Activated naive CD4-positive, alpha-beta T cell treated with anti-CD3 and anti-CD28 coated beads, Interleukin-2, amount 50 U/mL, for 24 hours (primary cell): ENCODE results near the gene GABARAPL2.
A peak's percentile ranks its signal among the peaks of the same experiment; 100 is the strongest.
"Not testable (repeated sequence)": the region's sequence is repeated elsewhere in the genome, so short reads cannot be mapped to it uniquely, and the experiment has no call there.

ENCODE experiments used
- H3K27ac Mint-ChIP-seq: one replicate; pipeline ENCODE4 v1.8.0; 2021; ENCODE audit warnings: mild to moderate bottlenecking, mixed read lengths
- H3K27me3 Mint-ChIP-seq: one replicate; pipeline ENCODE4 v1.8.0; 2021; ENCODE audit warnings: mixed read lengths
- H3K36me3 Mint-ChIP-seq: one replicate; pipeline ENCODE4 v1.8.0; 2021; ENCODE audit warnings: mixed read lengths
- H3K4me1 Mint-ChIP-seq: one replicate; pipeline ENCODE4 v1.8.0; 2021; ENCODE audit warnings: mixed read lengths
- H3K4me3 Mint-ChIP-seq: one replicate; pipeline ENCODE4 v1.8.0; 2021; ENCODE audit warnings: mild to moderate bottlenecking, mixed read lengths
- H3K9me3 Mint-ChIP-seq: one replicate; pipeline ENCODE4 v1.8.0; 2021; ENCODE audit warnings: mixed read lengths

GABARAPL2 gene, protein sequence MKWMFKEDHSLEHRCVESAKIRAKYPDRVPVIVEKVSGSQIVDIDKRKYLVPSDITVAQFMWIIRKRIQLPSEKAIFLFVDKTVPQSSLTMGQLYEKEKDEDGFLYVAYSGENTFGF

DNA sequence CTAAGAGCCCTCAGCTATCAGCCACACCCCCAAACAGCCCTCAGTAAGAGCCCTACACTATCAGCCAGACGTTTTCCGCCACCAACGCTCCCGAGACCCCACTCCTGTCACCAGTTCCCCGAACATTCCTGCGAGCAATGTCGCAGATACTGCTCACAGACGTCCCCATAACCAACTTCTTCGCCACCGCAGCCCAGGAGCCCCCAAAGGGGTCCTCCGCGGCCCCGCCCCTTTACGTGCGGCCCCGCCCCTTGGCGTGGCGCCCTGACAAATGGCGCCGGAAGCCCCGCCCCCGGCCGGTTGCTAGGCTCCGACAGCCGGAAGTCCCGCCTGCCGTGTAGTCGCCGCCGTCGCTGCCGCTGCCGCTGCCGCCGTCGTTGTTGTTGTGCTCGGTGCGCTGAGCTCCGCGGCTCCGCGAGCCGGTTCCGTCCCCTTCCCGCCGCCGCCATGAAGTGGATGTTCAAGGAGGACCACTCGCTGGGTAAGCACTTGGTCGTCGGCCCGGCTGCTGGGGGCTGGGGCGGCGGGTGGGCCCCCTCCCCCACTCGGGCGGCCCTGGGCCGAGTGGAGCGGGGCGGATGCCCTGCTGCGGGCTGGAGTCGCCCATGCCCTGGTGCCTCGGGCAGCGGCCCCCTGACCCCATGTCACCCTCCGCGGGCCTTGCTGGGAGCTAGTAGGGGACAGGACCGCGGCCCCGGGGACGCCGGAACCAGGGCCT, at the start of gene GABARAPL2:
GABARAPL2 (plus strand) TSS at position 340 of the 718 bp plus-strand sequence; CDS start at position 448, 108 bp downstream.
- Mint-ChIP-seq H3K9me3 (no peaks in the 10 kb centered on the region), H3K4me3 (peak within 1 kb of the TSS; percentile 95), H3K27ac (peak within 1 kb of the TSS; percentile 81), H3K4me1 (peaks cover 48% of the 10 kb centered on the region), H3K36me3 (no peaks in the 10 kb centered on the region), H3K27me3 (peaks cover 3% of the 10 kb centered on the region)

DNA sequence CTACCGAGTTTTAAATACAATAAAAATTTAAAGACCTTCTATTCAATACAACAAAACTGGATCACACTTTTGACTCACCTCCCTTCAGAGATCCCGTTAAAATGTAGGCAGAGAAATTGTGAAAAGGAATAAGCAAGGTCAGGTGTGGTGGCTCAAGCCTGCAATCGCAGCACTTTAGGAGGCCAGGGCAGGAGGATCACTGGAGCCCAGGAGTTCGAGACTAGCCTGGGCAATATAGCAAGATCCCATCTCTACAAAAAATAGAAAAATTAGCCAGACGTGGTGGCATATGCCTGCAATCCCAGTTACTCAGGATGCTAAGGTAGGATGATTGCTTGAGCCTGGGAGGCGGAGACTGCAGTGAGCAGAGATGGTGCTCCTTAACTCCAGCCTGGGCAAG, 47.0 kb upstream of the GABARAPL2 start:
- H3K4me1 Mint-ChIP-seq: peaks cover 4% of the 10 kb centered on the region
- no peaks in the 10 kb centered on the region for H3K36me3 Mint-ChIP-seq
- no peaks in the 10 kb centered on the region for H3K9me3 Mint-ChIP-seq
- H3K27ac Mint-ChIP-seq: no peak overlapping the region
- H3K27me3 Mint-ChIP-seq: no peaks in the 10 kb centered on the region
- H3K4me3 Mint-ChIP-seq: no peak overlapping the region

DNA sequence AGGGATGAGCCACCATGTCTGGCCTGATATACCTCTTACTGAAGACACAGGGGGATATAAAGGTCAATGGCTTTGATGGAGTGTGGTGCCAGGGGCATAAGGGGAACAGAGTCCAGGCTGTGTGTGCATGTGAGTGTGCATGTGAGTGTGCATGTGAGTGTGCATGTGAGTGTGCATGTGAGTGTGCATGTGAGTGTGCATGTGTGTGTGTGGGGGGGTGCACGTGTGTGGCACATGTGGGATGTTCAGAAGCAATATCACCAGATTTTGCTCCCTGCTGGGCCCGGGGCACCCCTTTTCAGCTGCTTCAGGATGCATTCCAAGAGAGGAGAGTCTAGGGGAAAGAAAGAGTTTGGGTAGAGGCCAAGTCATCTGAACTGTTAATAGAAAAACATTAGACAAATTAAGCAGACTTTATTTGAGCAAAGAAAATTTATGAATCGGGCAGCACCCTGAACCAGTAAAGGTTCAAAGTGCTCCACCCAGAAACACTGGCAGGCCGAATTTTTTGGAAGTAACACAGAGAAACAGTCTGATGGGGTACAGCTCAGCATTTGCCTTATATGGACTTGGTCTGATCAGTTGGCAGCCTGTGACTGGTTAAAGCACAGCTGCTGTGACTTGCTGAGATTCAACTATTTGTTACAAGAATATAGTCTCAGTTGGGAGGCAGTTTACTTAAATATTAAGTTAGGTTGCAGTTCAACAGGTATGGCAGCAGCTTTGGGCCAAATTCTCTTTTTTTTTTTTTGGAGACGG, 40.0 kb upstream of the GABARAPL2 start:
- no peaks in the 10 kb centered on the region for H3K4me1 Mint-ChIP-seq
- H3K4me3 Mint-ChIP-seq: no peak overlapping the region
- no peaks in the 10 kb centered on the region for H3K27me3 Mint-ChIP-seq
- H3K36me3 Mint-ChIP-seq: no peaks in the 10 kb centered on the region
- no peaks in the 10 kb centered on the region for H3K9me3 Mint-ChIP-seq
- no peak overlapping the region for H3K27ac Mint-ChIP-seq

DNA sequence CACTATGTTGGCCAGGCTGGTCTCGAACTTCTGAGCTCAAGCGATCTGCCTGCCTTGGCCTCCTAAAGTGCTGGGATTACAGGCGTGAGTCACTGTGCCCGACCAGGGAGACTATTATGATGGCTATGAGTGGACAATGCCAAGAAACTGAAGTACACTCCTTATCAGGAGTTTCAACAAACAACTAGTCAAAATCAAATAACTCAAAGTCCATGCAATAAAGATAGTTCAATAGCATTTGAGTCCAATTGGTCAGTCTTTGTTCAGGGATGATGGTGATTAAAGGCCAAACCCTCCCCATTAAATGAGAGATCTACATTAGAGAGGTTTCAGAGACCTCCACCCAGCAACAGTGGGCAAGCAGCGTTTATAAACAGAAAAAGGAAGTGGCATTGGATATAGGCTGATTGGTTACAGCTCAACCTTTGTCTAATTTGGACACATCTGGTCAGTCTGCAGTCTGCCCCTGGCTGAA, 38.3 kb upstream of the GABARAPL2 start:
- H3K9me3 Mint-ChIP-seq: no peaks in the 10 kb centered on the region
- H3K27me3 Mint-ChIP-seq: no peaks in the 10 kb centered on the region
- no peak overlapping the region for H3K27ac Mint-ChIP-seq
- H3K36me3 Mint-ChIP-seq: no peaks in the 10 kb centered on the region
- H3K4me1 Mint-ChIP-seq: no peaks in the 10 kb centered on the region
- no peak overlapping the region for H3K4me3 Mint-ChIP-seq

DNA sequence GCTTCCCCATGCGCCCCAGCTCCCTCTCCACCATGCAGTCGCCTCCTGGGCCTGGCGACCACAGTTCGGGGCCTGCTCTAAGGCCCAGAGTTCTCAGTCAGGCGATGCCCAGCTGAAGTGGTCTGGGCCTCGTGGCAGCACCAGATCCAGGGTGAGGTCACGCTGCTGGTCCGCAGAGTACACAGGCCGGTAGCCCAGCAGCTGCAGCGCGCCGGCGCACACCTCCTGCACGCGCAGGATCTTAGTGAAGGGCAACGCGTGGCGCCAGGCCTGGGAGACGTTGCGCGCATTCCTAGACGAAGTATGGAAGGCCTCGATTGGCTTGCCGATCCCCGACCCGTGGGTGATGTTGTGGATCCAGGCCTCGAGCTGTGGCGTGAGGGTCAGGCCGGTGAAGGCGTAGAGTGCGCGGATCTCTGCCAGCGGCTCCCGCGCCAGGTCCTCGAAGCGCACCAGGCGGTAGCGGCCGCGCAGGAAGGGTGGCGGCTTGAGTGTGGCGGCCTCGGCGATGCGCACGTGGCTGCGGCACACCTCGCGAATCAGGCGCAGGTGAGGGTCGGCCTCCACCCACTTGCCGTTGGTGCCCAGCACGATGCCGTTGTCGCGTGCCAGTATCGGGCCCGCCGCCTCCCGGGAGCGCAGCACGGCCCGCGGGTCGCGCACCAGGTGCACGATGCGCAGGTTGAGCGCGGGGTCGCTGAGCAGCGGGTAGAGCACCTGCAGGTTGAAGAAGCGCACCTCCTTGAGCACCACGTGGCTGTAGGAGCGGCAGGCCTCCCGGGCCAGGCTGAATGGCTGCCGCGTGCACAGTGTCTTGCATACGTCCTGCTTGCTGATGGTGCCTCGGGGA, 36.9 kb upstream of the GABARAPL2 start:
- Mint-ChIP-seq H3K36me3 (no peaks in the 10 kb centered on the region), H3K4me1 (no peaks in the 10 kb centered on the region), H3K4me3 (no peak overlapping the region), H3K27me3 (no peaks in the 10 kb centered on the region), H3K27ac (no peak overlapping the region), H3K9me3 (no peaks in the 10 kb centered on the region)

DNA sequence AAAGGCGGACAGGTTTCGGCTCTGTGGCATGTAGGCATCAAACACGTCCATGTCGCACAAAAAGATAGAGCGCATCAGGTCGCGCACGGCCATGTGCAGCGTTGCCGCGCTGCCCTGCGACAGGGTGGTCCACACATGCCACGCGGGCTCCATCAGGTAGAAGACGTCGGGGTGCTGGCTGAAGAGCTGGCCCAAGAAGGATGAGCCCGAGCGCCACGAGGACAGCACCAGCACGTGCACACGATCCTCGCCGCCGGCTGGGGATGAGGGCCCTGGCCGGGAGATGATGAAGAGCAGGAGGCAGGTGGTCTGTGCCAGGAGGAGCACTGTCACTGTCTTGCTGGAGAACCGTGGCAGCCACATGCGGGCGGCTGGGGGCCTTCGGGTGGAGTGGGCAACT, 36.2 kb upstream of the GABARAPL2 start:
- H3K36me3 Mint-ChIP-seq: no peaks in the 10 kb centered on the region
- H3K27me3 Mint-ChIP-seq: no peaks in the 10 kb centered on the region
- no peak overlapping the region for H3K27ac Mint-ChIP-seq
- H3K4me1 Mint-ChIP-seq: no peaks in the 10 kb centered on the region
- H3K9me3 Mint-ChIP-seq: no peaks in the 10 kb centered on the region
- no peak overlapping the region for H3K4me3 Mint-ChIP-seq

DNA sequence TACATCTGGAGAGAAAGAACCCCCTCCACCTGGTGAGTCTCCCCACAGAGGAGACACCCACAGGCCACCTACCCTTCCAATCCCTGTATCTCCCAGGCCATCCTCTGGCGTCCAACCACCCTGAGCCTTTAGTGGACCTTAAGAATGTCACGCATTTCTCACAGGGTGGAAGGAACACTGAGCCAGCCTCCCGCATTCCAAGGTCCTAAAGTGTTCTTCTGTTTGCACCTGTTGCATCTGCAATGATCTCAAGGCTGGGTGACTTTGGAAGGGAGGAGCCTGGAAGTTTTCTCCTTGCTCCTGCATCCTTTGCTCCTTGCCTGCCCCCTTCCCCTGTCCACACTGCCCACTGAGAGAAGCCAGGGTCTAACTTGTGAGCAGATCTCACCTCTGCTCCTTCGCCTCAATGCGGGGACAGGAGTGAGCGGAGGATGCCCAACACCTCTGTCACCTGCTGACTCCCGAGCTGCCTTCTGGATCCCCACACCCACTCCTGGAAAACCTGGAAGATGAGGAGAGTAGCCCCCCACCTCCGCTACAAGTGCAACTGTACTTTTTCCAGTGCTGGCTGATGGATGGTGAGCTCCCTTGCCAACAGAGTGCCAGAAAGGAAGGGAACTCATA, 33.9 kb upstream of the GABARAPL2 start:
- Mint-ChIP-seq H3K36me3 (no peaks in the 10 kb centered on the region), H3K4me3 (no peak overlapping the region), H3K27me3 (no peaks in the 10 kb centered on the region), H3K27ac (no peak overlapping the region), H3K9me3 (no peaks in the 10 kb centered on the region), H3K4me1 (no peaks in the 10 kb centered on the region)

DNA sequence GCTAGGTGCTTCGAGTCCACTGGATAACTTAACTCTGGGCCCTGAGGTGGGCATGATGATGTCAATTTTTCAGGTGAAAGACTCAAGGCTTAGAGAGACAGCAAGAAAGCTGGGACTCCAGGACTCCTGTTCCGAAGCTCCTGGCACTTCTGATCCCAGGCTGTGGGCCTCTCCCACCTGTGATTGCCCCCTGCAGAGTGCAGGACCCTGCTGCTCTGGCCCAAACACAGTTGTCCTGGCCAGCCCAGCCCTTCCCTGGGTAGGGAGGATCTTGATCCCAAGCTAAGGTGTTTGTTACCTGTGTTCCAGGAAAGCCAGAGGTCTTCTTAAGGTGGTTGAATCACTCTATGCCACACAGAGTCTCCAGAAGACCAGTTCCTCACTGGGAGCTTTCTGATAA, 33.4 kb upstream of the GABARAPL2 start:
- Mint-ChIP-seq H3K27ac (no peak overlapping the region), H3K9me3 (no peaks in the 10 kb centered on the region), H3K27me3 (no peaks in the 10 kb centered on the region), H3K4me3 (no peak overlapping the region), H3K36me3 (no peaks in the 10 kb centered on the region), H3K4me1 (no peaks in the 10 kb centered on the region)

DNA sequence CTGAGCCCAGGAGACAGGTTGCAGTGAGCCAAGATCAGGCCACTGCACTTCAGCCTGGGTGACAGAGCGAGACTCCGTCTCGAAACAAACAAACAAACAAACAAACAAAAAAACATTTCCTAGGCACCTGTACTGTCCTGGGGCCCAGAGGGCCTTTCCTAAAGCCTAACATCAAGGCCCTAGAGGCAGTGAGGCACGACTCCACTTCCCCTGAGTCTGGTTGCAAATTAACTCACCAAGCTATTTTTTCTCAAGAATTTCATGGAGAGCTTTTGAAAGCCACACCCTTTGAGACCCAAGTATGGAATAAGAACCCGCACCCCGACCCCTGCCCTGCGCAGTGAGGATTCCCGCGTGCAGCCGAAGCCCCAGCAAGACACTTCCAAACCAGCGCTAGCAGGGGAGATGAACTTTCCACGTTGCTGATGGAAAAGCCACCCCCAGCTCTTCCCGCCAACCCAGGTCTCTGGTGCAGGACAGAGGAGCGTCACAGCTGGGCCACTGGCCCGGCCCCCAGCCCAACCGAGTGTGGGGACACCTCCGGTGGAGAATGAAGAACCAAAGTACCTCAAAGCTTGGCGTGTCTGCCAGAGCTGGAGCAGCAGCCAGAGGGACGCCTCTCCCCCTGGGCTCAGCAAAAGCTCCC, 31.5 kb upstream of the GABARAPL2 start:
- Mint-ChIP-seq H3K27ac (no peak overlapping the region), H3K4me3 (no peak overlapping the region), H3K9me3 (no peaks in the 10 kb centered on the region), H3K27me3 (no peaks in the 10 kb centered on the region), H3K4me1 (no peaks in the 10 kb centered on the region), H3K36me3 (no peaks in the 10 kb centered on the region)

DNA sequence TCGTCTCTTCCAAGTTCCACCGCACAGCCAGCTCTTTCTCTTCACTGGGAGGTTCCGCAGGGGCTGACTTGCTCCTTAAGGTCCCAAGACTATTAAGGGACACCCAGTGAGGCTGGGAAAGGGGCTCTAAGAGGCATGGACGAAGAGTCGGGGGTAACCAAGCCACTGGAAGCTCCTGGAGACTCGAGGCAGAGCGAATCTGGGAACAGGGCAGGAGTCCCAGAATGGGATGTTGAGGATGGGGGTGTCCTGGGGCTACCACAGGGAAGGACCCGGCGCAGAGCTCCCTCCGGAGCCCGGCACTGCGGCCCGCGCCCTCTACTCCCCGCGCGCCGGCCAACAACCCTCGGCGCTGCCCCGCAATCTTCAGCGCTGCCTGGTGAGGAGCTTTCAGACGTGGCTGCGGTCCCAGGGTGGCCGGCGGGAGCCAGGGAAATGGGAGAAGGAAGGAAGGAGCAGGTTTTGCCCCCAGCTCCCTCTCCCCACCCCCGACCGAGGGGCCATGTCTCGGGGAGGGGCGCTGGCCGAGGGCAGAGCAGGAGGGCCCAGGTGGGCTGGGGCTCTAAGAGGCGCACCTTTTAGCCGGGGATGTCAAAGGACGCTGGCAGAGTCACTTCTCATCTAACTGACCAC, 30.9 kb upstream of the GABARAPL2 start:
- no peaks in the 10 kb centered on the region for H3K9me3 Mint-ChIP-seq
- no peaks in the 10 kb centered on the region for H3K36me3 Mint-ChIP-seq
- no peaks in the 10 kb centered on the region for H3K4me1 Mint-ChIP-seq
- no peaks in the 10 kb centered on the region for H3K27me3 Mint-ChIP-seq
- no peak overlapping the region for H3K4me3 Mint-ChIP-seq
- H3K27ac Mint-ChIP-seq: no peak overlapping the region

DNA sequence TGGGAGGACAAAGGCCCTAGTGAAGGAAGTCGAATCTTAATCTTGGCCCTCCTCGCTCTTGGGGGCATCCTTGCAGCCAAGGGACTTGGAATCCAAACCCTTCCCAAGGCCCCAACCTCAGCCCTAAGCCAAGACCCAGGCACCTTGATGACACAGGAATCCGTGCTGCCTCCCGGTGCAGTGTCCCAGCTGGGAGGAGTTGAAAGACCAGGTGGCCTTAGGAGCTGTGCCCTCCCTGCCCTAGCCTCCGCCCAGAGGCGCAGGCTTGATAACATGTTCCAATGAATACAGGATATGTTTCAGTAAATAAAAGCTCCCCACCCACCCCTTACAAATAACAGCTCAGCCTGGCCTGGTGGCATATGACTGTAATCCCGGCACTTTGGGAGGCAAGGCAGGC, 30.3 kb upstream of the GABARAPL2 start, which contains the start of gene CHST5:
CHST5 (minus strand) TSS at position 208 of the 400 bp plus-strand sequence. CDS start 5,724 bp downstream, outside the sequence.
- Mint-ChIP-seq H3K4me1 (no peaks in the 10 kb centered on the region), H3K9me3 (no peaks in the 10 kb centered on the region), H3K4me3 (no peak within 1 kb of the TSS), H3K36me3 (no peaks in the 10 kb centered on the region), H3K27me3 (no peaks in the 10 kb centered on the region), H3K27ac (no peak within 1 kb of the TSS)

DNA sequence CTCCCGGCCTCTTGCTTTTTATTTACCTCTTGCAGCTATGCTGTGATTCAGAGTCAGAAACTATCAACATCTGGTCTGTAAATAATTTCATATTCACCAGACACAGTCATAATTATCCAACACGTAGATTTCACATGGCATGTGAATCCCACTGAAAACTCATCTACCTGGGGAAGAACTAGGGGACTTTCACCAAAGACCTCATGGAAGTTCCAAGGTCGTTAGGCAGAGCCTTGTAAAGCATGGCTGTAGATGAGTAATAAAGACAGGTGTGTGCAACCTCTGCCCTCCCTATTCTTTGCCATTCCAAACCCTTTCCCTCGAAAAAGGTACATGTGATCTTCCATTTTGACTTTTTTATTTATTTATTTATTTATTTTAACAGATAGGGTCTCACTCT, 28.4 kb upstream of the GABARAPL2 start:
- Mint-ChIP-seq H3K36me3 (no peaks in the 10 kb centered on the region), H3K9me3 (no peaks in the 10 kb centered on the region), H3K27me3 (no peaks in the 10 kb centered on the region), H3K4me3 (no peak overlapping the region), H3K4me1 (no peaks in the 10 kb centered on the region), H3K27ac (no peak overlapping the region)

DNA sequence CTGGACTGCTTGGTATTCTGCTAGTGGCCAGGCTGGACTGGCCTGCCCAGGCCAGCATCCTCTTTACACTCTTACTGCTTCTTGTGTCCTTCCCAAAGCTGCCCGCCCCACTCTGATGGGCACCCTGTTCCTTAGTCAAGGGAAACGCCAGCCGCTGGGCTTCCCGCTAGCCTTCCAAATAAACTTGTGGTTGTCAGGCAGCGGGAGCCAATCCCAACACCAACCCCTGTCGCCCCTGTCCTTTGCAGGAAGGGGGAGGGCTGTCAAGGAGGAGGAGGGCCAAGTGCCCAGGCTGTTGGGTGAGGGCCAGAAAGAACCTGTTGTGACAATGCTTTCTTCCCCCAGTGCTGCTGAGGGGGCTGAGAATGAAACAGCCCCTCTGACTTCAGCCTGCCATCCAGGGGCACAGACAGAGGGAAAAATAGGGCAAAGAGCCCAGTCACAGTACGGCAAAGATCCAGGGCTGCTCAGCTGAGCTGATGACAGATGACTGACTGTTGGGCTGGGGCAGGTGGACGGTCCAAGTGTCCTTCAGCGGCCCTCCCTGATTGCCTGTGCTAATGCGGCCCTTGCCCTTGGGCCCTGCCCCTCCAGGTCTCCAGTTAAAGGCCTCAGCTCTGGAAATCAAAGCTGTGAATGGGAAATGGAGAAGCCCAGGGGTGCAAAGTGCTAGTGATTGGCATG, 27.2 kb upstream of the GABARAPL2 start:
- H3K36me3 Mint-ChIP-seq, H3K27me3 Mint-ChIP-seq, H3K4me3 Mint-ChIP-seq, H3K27ac Mint-ChIP-seq, H3K4me1 Mint-ChIP-seq, H3K9me3 Mint-ChIP-seq: not testable (repeated sequence)

DNA sequence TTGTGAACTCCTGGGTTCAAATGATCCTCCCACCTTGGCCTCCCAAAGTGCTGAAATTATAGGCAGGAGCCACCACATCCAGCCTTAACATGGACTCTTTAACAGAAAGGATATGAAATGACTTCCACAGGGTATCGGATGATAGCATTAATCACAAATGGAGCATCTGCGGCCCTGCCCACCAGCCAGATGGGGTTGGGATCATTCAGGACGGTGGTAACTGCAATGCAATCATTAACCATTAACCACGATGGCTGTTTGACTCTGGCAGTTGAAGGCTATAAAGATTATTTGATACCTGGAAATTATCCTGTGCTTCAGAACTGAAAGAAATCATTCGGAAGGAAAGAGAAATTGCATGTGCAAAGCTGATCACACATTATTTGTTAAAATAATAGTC, 24.9 kb upstream of the GABARAPL2 start:
- Mint-ChIP-seq H3K4me1 (no peaks in the 10 kb centered on the region), H3K4me3 (no peak overlapping the region), H3K36me3 (peaks cover 3% of the 10 kb centered on the region), H3K9me3 (no peaks in the 10 kb centered on the region), H3K27ac (no peak overlapping the region), H3K27me3 (no peaks in the 10 kb centered on the region)
